ENCODE measurements around the gene CPSF2.

- TF ChIP-seq MAX (IDR thresholded peaks at IDR 0.05): no peak
- no peak for TF ChIP-seq RAD21 (IDR thresholded peaks at IDR 0.05; ENCODE audit: low read depth)
- TF ChIP-seq EP300 (IDR thresholded peaks at IDR 0.05; ENCODE audit: borderline replicate concordance): no peak
- no peak for TF ChIP-seq CEBPB (IDR thresholded peaks at IDR 0.05)
- TF ChIP-seq REST (IDR thresholded peaks at IDR 0.05; ENCODE audit: low read depth): no peak
Measured at GRCh38 chr14:92204792-92205191, 83.0 kb downstream of the CPSF2 start.
